Measurements from ENCODE around the gene SNTB2. TPM values are rescaled to one million over a fixed set of nuclear protein-coding genes. Genes with fewer than 3 reads are reported as not detected.

Gene SNTB2
- polyA plus RNA-seq, 1 experiment: 62.6 TPM

DNA sequence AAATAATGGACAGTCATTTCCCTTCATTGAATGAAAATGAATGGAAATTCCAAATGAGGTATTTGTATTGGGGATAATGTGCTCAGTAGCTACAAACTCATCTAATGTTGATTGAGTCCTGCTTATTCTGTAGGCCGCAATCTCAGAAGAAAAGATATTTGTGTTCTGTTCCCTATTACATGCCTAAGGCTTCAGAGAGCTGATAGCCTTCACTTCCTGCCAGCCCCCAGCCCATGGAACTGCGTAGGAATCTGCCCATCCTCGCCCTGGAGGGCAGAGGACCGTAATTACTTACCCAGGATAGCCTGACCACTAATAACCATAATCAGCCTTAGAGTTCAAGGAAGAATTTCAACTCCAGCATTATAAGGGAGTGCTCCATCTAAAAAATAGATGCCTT lies 17.9 kb upstream of the SNTB2 start:
- DNase-seq (ENCODE audit: low read depth, low spot score): no peak
- Histone ChIP-seq H3K27me3 (ENCODE audit: control insufficient read depth, insufficient read depth, low read length) (no peaks in the 10 kb centered on the region), H3K4me3 (ENCODE audit: low read depth, low read length) (no peak overlapping the region), H3K9me3 (ENCODE audit: control insufficient read depth, insufficient read depth, low read length) (no peaks in the 10 kb centered on the region), H3K27ac (ENCODE audit: low read depth, low read length) (no peak overlapping the region)
- ChIA-PET POLR2A (no interaction called here), CTCF (interaction anchor here (0.7 kb wide), 1 partner anchor 119 kb away, joined by 3 read pairs; no protein-coding TSS in a partner anchor)
- TF ChIP-seq, protein P1, sequence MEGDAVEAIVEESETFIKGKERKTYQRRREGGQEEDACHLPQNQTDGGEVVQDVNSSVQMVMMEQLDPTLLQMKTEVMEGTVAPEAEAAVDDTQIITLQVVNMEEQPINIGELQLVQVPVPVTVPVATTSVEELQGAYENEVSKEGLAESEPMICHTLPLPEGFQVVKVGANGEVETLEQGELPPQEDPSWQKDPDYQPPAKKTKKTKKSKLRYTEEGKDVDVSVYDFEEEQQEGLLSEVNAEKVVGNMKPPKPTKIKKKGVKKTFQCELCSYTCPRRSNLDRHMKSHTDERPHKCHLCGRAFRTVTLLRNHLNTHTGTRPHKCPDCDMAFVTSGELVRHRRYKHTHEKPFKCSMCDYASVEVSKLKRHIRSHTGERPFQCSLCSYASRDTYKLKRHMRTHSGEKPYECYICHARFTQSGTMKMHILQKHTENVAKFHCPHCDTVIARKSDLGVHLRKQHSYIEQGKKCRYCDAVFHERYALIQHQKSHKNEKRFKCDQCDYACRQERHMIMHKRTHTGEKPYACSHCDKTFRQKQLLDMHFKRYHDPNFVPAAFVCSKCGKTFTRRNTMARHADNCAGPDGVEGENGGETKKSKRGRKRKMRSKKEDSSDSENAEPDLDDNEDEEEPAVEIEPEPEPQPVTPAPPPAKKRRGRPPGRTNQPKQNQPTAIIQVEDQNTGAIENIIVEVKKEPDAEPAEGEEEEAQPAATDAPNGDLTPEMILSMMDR (IDR thresholded peaks at IDR 0.05; ENCODE audit: low read depth, low read length): no peak

DNA sequence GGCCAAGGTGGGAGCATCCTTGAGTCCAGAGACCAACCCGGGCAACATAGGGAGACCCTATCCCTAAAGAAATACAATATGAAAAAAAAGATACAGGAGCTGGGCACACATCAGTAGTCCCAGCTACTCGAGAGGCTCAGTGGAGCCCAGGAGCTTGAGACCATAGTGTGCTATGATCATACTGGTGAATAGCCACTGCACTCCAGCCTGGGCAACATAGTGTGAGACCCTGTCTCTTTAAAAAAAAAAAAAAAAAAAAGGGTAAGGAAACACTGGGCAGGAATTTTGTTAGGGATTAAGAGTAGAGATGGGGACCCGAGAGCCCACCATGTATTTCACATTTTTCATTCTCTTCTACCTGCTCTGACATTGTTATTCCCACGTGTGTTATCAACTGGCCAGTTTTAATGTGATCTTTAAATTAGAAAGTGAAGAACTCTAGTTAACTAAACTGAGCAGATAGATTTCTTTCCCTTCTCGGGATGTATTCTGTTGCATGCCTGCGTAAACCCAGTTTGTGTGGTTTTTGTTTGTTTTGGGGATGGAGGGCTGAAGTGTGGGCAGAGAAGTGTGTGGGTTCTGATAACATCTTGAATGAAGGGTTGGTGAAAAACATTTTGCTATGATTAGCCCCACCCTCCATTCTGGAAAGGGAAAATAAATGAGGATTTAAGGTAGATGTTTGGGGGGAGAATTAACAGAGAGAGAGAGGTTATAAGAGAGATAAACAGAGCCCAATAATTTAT lies 17.2 kb upstream of the SNTB2 start:
- ChIA-PET POLR2A (no interaction called here), CTCF (no interaction called here)
- Histone ChIP-seq H3K4me3 (ENCODE audit: low read depth, low read length) (no peak overlapping the region), H3K27me3 (ENCODE audit: control insufficient read depth, insufficient read depth, low read length) (no peaks in the 10 kb centered on the region), H3K27ac (ENCODE audit: low read depth, low read length) (no peak overlapping the region), H3K9me3 (ENCODE audit: control insufficient read depth, insufficient read depth, low read length) (no peaks in the 10 kb centered on the region)
- DNase-seq (ENCODE audit: low read depth, low spot score): no peak
- TF ChIP-seq, protein P1 (IDR thresholded peaks at IDR 0.05; ENCODE audit: low read depth, low read length): no peak

DNA sequence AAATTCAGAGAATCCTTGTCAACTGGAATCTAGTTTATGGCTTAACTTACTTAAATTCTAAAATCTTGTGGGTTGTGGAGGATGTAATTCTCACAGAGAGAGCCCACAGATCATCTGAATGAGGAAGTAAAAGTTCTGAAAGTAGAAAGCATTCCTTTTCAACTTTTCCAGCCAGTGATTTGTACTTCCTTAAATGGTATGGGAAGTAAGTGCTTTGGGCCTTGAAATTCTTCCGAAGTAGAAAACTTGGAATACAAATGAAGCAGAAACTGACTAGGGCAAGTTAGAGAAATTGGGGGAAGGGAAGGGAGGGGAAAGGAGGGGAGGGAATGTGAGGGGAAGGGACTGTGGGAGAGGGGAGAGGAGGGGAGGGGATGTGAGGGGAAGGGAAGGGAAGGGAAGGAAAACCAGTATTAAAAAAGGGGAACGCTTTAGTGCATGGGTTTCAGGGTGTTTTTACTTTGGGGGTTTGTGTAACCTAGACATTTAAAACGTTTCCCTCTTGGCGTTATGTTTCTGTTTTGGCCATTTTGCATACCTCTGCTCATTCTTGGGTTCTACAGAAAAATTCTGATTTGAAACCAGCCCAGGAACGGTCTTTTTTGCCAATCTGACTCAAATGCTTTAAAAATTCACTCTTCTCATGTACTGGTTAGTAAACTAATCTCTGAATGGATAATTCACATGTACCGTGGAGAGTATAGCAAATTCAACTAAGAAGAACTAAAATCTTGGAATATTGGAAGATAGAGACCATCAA lies 15.5 kb upstream of the SNTB2 start:
- Histone ChIP-seq H3K27me3 (ENCODE audit: control insufficient read depth, insufficient read depth, low read length) (no peaks in the 10 kb centered on the region), H3K4me3 (ENCODE audit: low read depth, low read length) (no peak overlapping the region), H3K9me3 (ENCODE audit: control insufficient read depth, insufficient read depth, low read length) (no peaks in the 10 kb centered on the region), H3K27ac (ENCODE audit: low read depth, low read length) (no peak overlapping the region)
- POLR2A ChIA-PET: no interaction called here
- CTCF ChIA-PET: no interaction called here
- peak; percentile 52 for DNase-seq (ENCODE audit: low read depth, low spot score)
- TF ChIP-seq, protein P1 (IDR thresholded peaks at IDR 0.05; ENCODE audit: low read depth, low read length): no peak

GRCh38 chr16:69176033-69176800 lies 10.7 kb upstream of the SNTB2 start:
- peak overlapping the region; percentile 55 for H3K27ac ChIP-seq (ENCODE audit: low read depth, low read length)
- H3K4me3 ChIP-seq (ENCODE audit: low read depth, low read length): no peak overlapping the region
- ChIA-PET CTCF (interaction anchor here (1.1 kb wide), 1 partner anchor 109 kb away, joined by 3 read pairs; no protein-coding TSS in a partner anchor), POLR2A (interaction anchor here (0.6 to 1.0 kb wide), 4 partner anchors 10 to 71 kb away, joined by 3 to 8 read pairs (median 4); partner anchors contain the start of gene HAS3)
- H3K27me3 ChIP-seq (ENCODE audit: control insufficient read depth, insufficient read depth, low read length): no peaks in the 10 kb centered on the region
- no peaks in the 10 kb centered on the region for H3K9me3 ChIP-seq (ENCODE audit: control insufficient read depth, insufficient read depth, low read length)
- TF ChIP-seq, protein P1 (IDR thresholded peaks at IDR 0.05; ENCODE audit: low read depth, low read length): 0 out of 2 replicates have a peak, but pooled peaks have one; percentile 9
- DNase-seq (ENCODE audit: low read depth, low spot score): peak; percentile 43

All from AG04450 (cell line).